K562 (cell line): Measurements from ENCODE around the gene EFNA2. TPM values are rescaled to one million over a fixed set of nuclear protein-coding genes. Genes with fewer than 3 reads are reported as not detected.

Experiments used
- CBX5 ChIP-seq: IDR thresholded peaks from 2 replicates; pipeline ENCODE4 v1.6.1; 2014; ENCODE audit warnings: low read depth, borderline replicate concordance
- CBX8 ChIP-seq: fragments of 200-600 bp; sonication (generic); IDR thresholded peaks from 2 replicates; pipeline ENCODE4 v1.6.1; 2012; ENCODE audit warnings: borderline replicate concordance, mixed run types, low read depth, mild to moderate bottlenecking, moderate library complexity, mixed read lengths, low read length, control low read depth, inconsistent platforms; ENCODE audit not compliant: poor library complexity, severe bottlenecking; ENCODE audit errors: extremely low read depth
- EP300 ChIP-seq: IDR thresholded peaks from 2 replicates; pipeline ENCODE4 v1.6.1; 2012; ENCODE audit warnings: low read length, improper control_type of control experiment
- ESRRA ChIP-seq: fragments of 450-650 bp; IDR thresholded peaks from 2 replicates; pipeline ENCODE4 v1.6.1; 2014; ENCODE audit warnings: low read depth, mild to moderate bottlenecking, moderate library complexity, borderline replicate concordance
- ETV6 ChIP-seq, 3 experiments: fragments of 150-350 bp in 1 of 3; sonication (generic) in 1 of 3; formaldehyde crosslinking in 1 of 3; IDR thresholded peaks; 2 replicates each; pipeline versions ENCODE4 v1.6.1 to v1.8.0; 2014 to 2022; ENCODE audit warnings: borderline replicate concordance in 2 of 3, low read depth in 2 of 3, antibody characterized with exemption in 1 of 3, low read length in 1 of 3, mild to moderate bottlenecking in 1 of 3, missing genetic modification reagents in 1 of 3
- ILK ChIP-seq: fragments of 450-650 bp; IDR thresholded peaks from 2 replicates; pipeline ENCODE4 v1.6.1; 2016; ENCODE audit warnings: missing genetic modification characterization, low read depth, mild to moderate bottlenecking, missing compliant biosample characterization, moderate library complexity, borderline replicate concordance
- KLF13 ChIP-seq: fragments of 450-650 bp; IDR thresholded peaks from 2 replicates; pipeline ENCODE4 v1.6.1; 2016; ENCODE audit warnings: missing genetic modification characterization, low read depth, mild to moderate bottlenecking, missing compliant biosample characterization, moderate library complexity, borderline replicate concordance
- MEIS2 ChIP-seq: fragments of 450-650 bp; IDR thresholded peaks from 2 replicates; pipeline ENCODE4 v1.6.1; 2014; ENCODE audit warnings: mild to moderate bottlenecking; ENCODE audit not compliant: partially characterized antibody
- MIER1 ChIP-seq: fragments of 450-650 bp; IDR thresholded peaks from 2 replicates; pipeline ENCODE4 v1.6.1; 2016; ENCODE audit warnings: antibody characterized with exemption, mild to moderate bottlenecking, low read depth
- MTA1 ChIP-seq: fragments of 450-650 bp; IDR thresholded peaks from 2 replicates; pipeline ENCODE4 v1.6.1; 2017; ENCODE audit warnings: borderline replicate concordance
- NCOA1 ChIP-seq: fragments of 450-650 bp; IDR thresholded peaks from 2 replicates; pipeline ENCODE4 v1.6.1; 2016; ENCODE audit warnings: low read depth
- NFE2 ChIP-seq: IDR thresholded peaks from 2 replicates; pipeline ENCODE4 v1.6.1; 2014; ENCODE audit warnings: antibody characterized with exemption, low read depth
- NR4A1 ChIP-seq, 2 experiments: fragments of 250-450 bp in 1 of 2; fragments of 450-650 bp in 1 of 2; sonication (Bioruptor Pico) in 1 of 2; IDR thresholded peaks; 2 replicates each; pipeline versions ENCODE4 v1.4.0 to v1.6.1; 2016 to 2020; ENCODE audit warnings: mild to moderate bottlenecking in 2 of 2, missing compliant biosample characterization in 1 of 2, missing genetic modification characterization in 1 of 2, moderate library complexity in 1 of 2
- POLR2B ChIP-seq: fragments of 450-650 bp; IDR thresholded peaks from 2 replicates; pipeline ENCODE4 v1.6.1; 2018; ENCODE audit warnings: low read depth; ENCODE audit not compliant: partially characterized antibody
- RBFOX2 ChIP-seq: fragments of 200-400 bp; formaldehyde crosslinking; IDR thresholded peaks from 2 replicates; pipeline ENCODE4 v1.6.1; 2017; ENCODE audit warnings: low read depth, mild to moderate bottlenecking, low read length, moderate library complexity
- RFX1 ChIP-seq: fragments of 450-650 bp; IDR thresholded peaks from 2 replicates; pipeline ENCODE4 v1.6.1; 2016; ENCODE audit warnings: mild to moderate bottlenecking, moderate library complexity
- RNF219 ChIP-seq: fragments of 250-450 bp; sonication (Bioruptor Pico); IDR thresholded peaks from 2 replicates; pipeline ENCODE4 v1.5.0; 2022; ENCODE audit warnings: mild to moderate bottlenecking
- ZBTB8A ChIP-seq: fragments of 450-650 bp; IDR thresholded peaks from 2 replicates; pipeline ENCODE4 v1.6.1; 2018; ENCODE audit warnings: mild to moderate bottlenecking, moderate library complexity; ENCODE audit not compliant: partially characterized antibody
- ZNF41 ChIP-seq: fragments of 250-450 bp; sonication (Bioruptor Pico); conservative IDR thresholded peaks from 2 replicates; pipeline ENCODE4 v1.4.0; 2020; ENCODE audit warnings: mild to moderate bottlenecking
- ZNF77 ChIP-seq: fragments of 250-450 bp; sonication (Bioruptor Pico); IDR thresholded peaks from 2 replicates; pipeline ENCODE4 v1.5.0; 2020
- polyA plus RNA-seq, 8 experiments: library from polyadenylated mRNA; depleted of rRNA in 4 of 8; stranded (reverse) in 5 of 8; unstranded in 3 of 8; fragments of >200 nt; fragmentation: Nextera tagmentation in 2 of 8; fragmentation: Illumina TruSeq in 1 of 8; extraction: Ambion mirVana in 2 of 8; extraction: Trizol in 1 of 8; gene quantifications; 2 replicates each; pipeline versions ENCODE4 v1.2.1 to v1.2.3, GENCODE V29; 2011 to 2014; ENCODE audit warnings: inconsistent platforms in 1 of 8, missing spikeins in 1 of 8
- total RNA-seq, 7 experiments: library from RNA; depleted of rRNA in 6 of 7; stranded (reverse); fragments of >200 nt in 6 of 7; fragmentation: Illumina TruSeq in 2 of 7; extraction: Trizol in 2 of 7; gene quantifications; 2 replicates each; pipeline versions ENCODE4 v1.2.1 to v1.2.3, GENCODE V29; 2011 to 2021; ENCODE audit warnings: low replicate concordance in 1 of 7
- TF ChIP-seq, protein P1 (sequence below): sonication (generic); formaldehyde crosslinking; IDR thresholded peaks from 2 replicates; pipeline ENCODE4 v1.4.0; 2020; ENCODE audit warnings: mild to moderate bottlenecking, missing genetic modification reagents
- TF ChIP-seq, protein P2 (sequence below): fragments of 250-450 bp; sonication (Bioruptor Pico); IDR thresholded peaks from 2 replicates; pipeline ENCODE4 v1.4.0; 2020; ENCODE audit warnings: mild to moderate bottlenecking, moderate library complexity

Gene EFNA2
- total and polyA plus RNA-seq, 9 of the 15 experiments (the other 6 are each of a cell fraction or from before 2014, with no cell fraction given), result 0.11 to 0.44 (median 0.15) TPM; not detected in 6

DNA sequence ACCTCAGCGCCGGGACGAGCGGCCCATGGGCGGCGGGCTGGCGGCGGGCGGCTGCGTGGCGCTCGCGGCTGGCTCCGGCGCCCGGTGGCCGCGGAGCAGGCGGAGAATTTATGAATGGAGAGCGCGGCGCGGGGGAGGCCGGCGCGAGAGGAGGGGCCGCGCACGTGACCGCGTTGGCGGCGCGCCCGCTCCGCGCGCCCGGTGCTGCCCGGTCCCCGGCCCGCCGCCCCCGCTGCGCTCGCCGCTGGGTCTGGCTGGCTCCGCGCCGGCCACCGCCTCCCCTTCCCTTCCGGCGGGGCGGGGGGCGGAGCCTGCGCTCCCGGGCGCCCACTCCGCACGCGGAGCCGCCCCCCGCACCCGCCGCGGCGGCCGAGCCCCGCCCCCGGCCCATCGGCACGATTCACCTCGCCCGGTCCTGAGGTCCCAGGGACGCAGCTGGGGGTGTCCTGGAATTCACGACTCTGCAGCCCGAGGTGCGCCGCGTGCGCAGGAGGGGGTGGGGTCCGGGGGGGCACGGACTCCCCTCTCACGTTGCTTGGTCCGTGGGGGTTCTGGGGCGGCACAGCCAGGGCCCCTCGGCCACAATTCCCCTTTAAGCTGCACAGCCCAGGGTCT, 47.8 kb upstream of the EFNA2 start, which contains the start of gene CBARP (continued):
- TF ChIP-seq ETV6 (IDR thresholded peaks at IDR 0.05; ENCODE audit: borderline replicate concordance in 1 of 2, low read depth in 2 of 2, low read length in 1 of 2), result no peak
- no peak for TF ChIP-seq ETV6 (CRISPR knock-in tag; IDR thresholded peaks at IDR 0.05; ENCODE audit: borderline replicate concordance)
- TF ChIP-seq, protein P1, sequence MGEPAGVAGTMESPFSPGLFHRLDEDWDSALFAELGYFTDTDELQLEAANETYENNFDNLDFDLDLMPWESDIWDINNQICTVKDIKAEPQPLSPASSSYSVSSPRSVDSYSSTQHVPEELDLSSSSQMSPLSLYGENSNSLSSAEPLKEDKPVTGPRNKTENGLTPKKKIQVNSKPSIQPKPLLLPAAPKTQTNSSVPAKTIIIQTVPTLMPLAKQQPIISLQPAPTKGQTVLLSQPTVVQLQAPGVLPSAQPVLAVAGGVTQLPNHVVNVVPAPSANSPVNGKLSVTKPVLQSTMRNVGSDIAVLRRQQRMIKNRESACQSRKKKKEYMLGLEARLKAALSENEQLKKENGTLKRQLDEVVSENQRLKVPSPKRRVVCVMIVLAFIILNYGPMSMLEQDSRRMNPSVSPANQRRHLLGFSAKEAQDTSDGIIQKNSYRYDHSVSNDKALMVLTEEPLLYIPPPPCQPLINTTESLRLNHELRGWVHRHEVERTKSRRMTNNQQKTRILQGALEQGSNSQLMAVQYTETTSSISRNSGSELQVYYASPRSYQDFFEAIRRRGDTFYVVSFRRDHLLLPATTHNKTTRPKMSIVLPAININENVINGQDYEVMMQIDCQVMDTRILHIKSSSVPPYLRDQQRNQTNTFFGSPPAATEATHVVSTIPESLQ (CRISPR knock-in tag), result no peak
- TF ChIP-seq ESRRA, result no peak
- no peak for TF ChIP-seq MTA1
- TF ChIP-seq ZNF77, result no peak
- no peak for TF ChIP-seq KLF13
- TF ChIP-seq NFE2, result no peak
- TF ChIP-seq CBX5, result no peak
- no peak for TF ChIP-seq EP300
- TF ChIP-seq, protein P2, sequence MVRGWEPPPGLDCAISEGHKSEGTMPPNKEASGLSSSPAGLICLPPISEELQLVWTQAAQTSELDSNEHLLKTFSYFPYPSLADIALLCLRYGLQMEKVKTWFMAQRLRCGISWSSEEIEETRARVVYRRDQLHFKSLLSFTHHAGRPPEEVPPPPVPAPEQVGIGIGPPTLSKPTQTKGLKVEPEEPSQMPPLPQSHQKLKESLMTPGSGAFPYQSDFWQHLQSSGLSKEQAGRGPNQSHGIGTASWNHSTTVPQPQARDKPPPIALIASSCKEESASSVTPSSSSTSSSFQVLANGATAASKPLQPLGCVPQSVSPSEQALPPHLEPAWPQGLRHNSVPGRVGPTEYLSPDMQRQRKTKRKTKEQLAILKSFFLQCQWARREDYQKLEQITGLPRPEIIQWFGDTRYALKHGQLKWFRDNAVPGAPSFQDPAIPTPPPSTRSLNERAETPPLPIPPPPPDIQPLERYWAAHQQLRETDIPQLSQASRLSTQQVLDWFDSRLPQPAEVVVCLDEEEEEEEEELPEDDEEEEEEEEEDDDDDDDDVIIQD (CRISPR knock-in tag), result no peak
- no peak for TF ChIP-seq POLR2B
- no peak for TF ChIP-seq NR4A1 (CRISPR knock-in tag; IDR thresholded peaks at IDR 0.05)
- TF ChIP-seq NR4A1 (tag; IDR thresholded peaks at IDR 0.05), result no peak
- no peak for TF ChIP-seq RFX1
- no peak for TF ChIP-seq RBFOX2
- TF ChIP-seq RNF219 (CRISPR knock-in tag), result no peak
- no peak for TF ChIP-seq CBX8
- TF ChIP-seq MEIS2, result no peak
- TF ChIP-seq NCOA1, result no peak
- TF ChIP-seq MIER1, result no peak
- TF ChIP-seq ZBTB8A, result no peak
- TF ChIP-seq ZNF41, result no peak
- TF ChIP-seq ILK (tag), result no peak
